ENCODE data around the gene FAM184B. TPM values are rescaled to one million over a fixed set of nuclear protein-coding genes. Genes with fewer than 3 reads are reported as not detected.
"Not testable (repeated sequence)": the region's sequence is repeated elsewhere in the genome, so short reads cannot be mapped to it uniquely, and the experiment has no call there.

FAM184B gene
- total RNA-seq, 1 donor from 2014 or later = 0.08 TPM

GRCh38 chr4:17690898-17691297 is 90.5 kb downstream of the FAM184B start:
- Mint-ChIP-seq H3K36me3 (ENCODE audit: low read depth, unreplicated experiment) (no peaks in the 10 kb centered on the region), H3K4me3 (ENCODE audit: unreplicated experiment) (no peak overlapping the region), H3K27me3 (ENCODE audit: unreplicated experiment) (peaks cover 3% of the 10 kb centered on the region), H3K9me3 (ENCODE audit: unreplicated experiment) (no peaks in the 10 kb centered on the region), H3K27ac (ENCODE audit: unreplicated experiment) (no peak overlapping the region), H3K4me1 (ENCODE audit: unreplicated experiment) (peaks cover 5% of the 10 kb centered on the region)
- DNase-seq (ENCODE audit: low spot score) = no peak
- TF ChIP-seq, protein P1, sequence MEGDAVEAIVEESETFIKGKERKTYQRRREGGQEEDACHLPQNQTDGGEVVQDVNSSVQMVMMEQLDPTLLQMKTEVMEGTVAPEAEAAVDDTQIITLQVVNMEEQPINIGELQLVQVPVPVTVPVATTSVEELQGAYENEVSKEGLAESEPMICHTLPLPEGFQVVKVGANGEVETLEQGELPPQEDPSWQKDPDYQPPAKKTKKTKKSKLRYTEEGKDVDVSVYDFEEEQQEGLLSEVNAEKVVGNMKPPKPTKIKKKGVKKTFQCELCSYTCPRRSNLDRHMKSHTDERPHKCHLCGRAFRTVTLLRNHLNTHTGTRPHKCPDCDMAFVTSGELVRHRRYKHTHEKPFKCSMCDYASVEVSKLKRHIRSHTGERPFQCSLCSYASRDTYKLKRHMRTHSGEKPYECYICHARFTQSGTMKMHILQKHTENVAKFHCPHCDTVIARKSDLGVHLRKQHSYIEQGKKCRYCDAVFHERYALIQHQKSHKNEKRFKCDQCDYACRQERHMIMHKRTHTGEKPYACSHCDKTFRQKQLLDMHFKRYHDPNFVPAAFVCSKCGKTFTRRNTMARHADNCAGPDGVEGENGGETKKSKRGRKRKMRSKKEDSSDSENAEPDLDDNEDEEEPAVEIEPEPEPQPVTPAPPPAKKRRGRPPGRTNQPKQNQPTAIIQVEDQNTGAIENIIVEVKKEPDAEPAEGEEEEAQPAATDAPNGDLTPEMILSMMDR (IDR thresholded peaks at IDR 0.05; ENCODE audit: unreplicated experiment) = no peak

- H3K4me3 Mint-ChIP-seq (ENCODE audit: unreplicated experiment) = no peak overlapping the region
- H3K27me3 Mint-ChIP-seq (ENCODE audit: unreplicated experiment) = peaks cover 3% of the 10 kb centered on the region
- no peaks in the 10 kb centered on the region for H3K36me3 Mint-ChIP-seq (ENCODE audit: low read depth, unreplicated experiment)
- H3K4me1 Mint-ChIP-seq (ENCODE audit: unreplicated experiment) = peaks cover 5% of the 10 kb centered on the region
- DNase-seq (ENCODE audit: low spot score) = no peak
- H3K27ac Mint-ChIP-seq (ENCODE audit: unreplicated experiment) = no peak overlapping the region
- H3K9me3 Mint-ChIP-seq (ENCODE audit: unreplicated experiment) = no peaks in the 10 kb centered on the region
- TF ChIP-seq, protein P1 (IDR thresholded peaks at IDR 0.05; ENCODE audit: unreplicated experiment) = no peak
Observed at GRCh38 chr4:17690135-17690534, 91.3 kb downstream of the FAM184B start.

GRCh38 chr4:17688011-17688441 is 93.4 kb downstream of the FAM184B start:
- peaks cover 6% of the 10 kb centered on the region for H3K27me3 Mint-ChIP-seq (ENCODE audit: unreplicated experiment)
- TF ChIP-seq, protein P1 (IDR thresholded peaks at IDR 0.05; ENCODE audit: unreplicated experiment) = no peak
- no peak for DNase-seq (ENCODE audit: low spot score)
- H3K36me3 Mint-ChIP-seq (ENCODE audit: low read depth, unreplicated experiment) = no peaks in the 10 kb centered on the region
- peaks cover under 1% of the 10 kb centered on the region for H3K4me1 Mint-ChIP-seq (ENCODE audit: unreplicated experiment)
- no peak overlapping the region for H3K4me3 Mint-ChIP-seq (ENCODE audit: unreplicated experiment)
- H3K9me3 Mint-ChIP-seq (ENCODE audit: unreplicated experiment) = no peaks in the 10 kb centered on the region
- H3K27ac Mint-ChIP-seq (ENCODE audit: unreplicated experiment) = no peak overlapping the region

DNA sequence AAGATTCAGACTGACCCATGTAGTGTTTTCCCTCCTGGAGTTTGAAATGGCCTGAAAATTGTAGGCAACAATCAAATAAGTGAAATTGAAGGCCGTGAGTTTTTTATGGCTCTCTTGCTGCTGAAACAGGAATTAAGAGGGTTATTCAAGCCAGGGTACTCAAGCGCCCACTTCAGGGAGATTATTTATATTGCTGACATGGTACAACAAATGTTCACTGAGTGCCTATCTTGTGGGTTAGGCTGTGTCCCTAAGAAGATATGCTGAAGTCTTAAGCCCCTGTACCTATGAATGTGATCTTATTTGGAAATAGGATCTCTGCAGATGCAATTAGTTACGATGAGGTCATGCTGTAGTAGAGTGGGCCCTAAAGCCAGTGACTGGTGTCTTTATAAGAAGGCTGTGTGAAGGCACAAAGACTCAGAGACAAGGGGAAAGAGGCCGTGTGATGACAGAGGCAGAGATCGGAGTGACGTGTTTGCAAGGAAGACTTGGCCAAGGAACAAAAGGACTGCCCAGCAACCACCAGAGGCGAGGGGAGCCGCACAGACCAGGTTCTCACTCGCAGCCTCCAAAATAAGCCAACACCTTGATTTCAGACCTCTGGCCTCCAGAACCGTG is 94.1 kb downstream of the FAM184B start:
- H3K4me1 Mint-ChIP-seq (ENCODE audit: unreplicated experiment) = no peaks in the 10 kb centered on the region
- no peak overlapping the region for H3K27ac Mint-ChIP-seq (ENCODE audit: unreplicated experiment)
- no peaks in the 10 kb centered on the region for H3K36me3 Mint-ChIP-seq (ENCODE audit: low read depth, unreplicated experiment)
- no peak overlapping the region for H3K4me3 Mint-ChIP-seq (ENCODE audit: unreplicated experiment)
- TF ChIP-seq, protein P1 (IDR thresholded peaks at IDR 0.05; ENCODE audit: unreplicated experiment) = no peak
- no peaks in the 10 kb centered on the region for H3K9me3 Mint-ChIP-seq (ENCODE audit: unreplicated experiment)
- DNase-seq (ENCODE audit: low spot score) = no peak
- peaks cover 6% of the 10 kb centered on the region for H3K27me3 Mint-ChIP-seq (ENCODE audit: unreplicated experiment)

DNA sequence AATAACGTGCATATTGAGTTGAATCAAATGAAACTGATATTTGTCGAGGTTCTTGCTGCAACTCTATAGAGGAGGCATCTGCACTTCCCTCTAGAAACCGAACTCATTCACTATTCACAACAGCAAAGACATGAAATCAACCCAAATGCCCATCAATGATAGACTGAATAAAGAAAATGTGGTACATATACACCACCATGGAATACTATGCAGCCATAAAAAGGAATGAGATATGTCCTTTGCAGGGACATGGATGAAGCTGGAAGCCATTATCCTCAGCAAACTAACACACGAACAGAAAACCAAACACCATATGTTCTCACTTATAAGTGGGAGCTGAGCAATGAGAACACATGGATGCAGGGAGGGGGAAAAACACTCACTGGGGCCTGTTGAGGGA is 96.8 kb downstream of the FAM184B start:
- H3K9me3 Mint-ChIP-seq (ENCODE audit: unreplicated experiment); H3K27me3 Mint-ChIP-seq (ENCODE audit: unreplicated experiment); DNase-seq (ENCODE audit: low spot score); H3K36me3 Mint-ChIP-seq (ENCODE audit: low read depth, unreplicated experiment); H3K4me1 Mint-ChIP-seq (ENCODE audit: unreplicated experiment); H3K4me3 Mint-ChIP-seq (ENCODE audit: unreplicated experiment); H3K27ac Mint-ChIP-seq (ENCODE audit: unreplicated experiment): not testable (repeated sequence)
